Endothelial cell (in vitro differentiated cells): ENCODE data around the gene ABCF3. TPM values are rescaled to one million over a fixed set of nuclear protein-coding genes. Genes with fewer than 3 reads are reported as not detected.

Experiments
- DNase-seq: peaks from one replicate; pipeline ENCODE4 v3.0.0; 2021; ENCODE audit warnings: low spot score
- H3K27ac Mint-ChIP-seq: one replicate; pipeline ENCODE4 v1.8.0; 2021; ENCODE audit warnings: mixed read lengths, inconsistent platforms; ENCODE audit not compliant: unreplicated experiment
- H3K27me3 Mint-ChIP-seq: one replicate; pipeline ENCODE4 v1.8.0; 2021; ENCODE audit warnings: mild to moderate bottlenecking, moderate library complexity, mixed read lengths, inconsistent platforms; ENCODE audit not compliant: unreplicated experiment
- H3K36me3 Mint-ChIP-seq: one replicate; pipeline ENCODE4 v1.8.0; 2021; ENCODE audit warnings: mild to moderate bottlenecking, low read depth, mixed read lengths, inconsistent platforms; ENCODE audit not compliant: unreplicated experiment
- H3K4me1 Mint-ChIP-seq: one replicate; pipeline ENCODE4 v1.8.0; 2021; ENCODE audit warnings: mild to moderate bottlenecking, mixed read lengths, inconsistent platforms; ENCODE audit not compliant: unreplicated experiment
- H3K4me3 Mint-ChIP-seq: one replicate; pipeline ENCODE4 v1.8.0; 2021; ENCODE audit warnings: mild to moderate bottlenecking, mixed read lengths, inconsistent platforms; ENCODE audit not compliant: unreplicated experiment
- H3K9me3 Mint-ChIP-seq: one replicate; pipeline ENCODE4 v1.8.0; 2021; ENCODE audit warnings: mixed read lengths, inconsistent platforms; ENCODE audit not compliant: unreplicated experiment
- total RNA-seq: library from RNA; stranded (reverse); fragmentation: NEBNext Ultra II Directional; extraction: Animal tissue kit (Norgen Biotek cat#: 25700); gene quantifications from one replicate; pipeline ENCODE4 v1.2.1, GENCODE V29; 2021; ENCODE audit not compliant: unreplicated experiment
- TF ChIP-seq, protein P1 (sequence below): fragments of 200-600 bp; sonication (generic); IDR thresholded peaks from one replicate; pipeline ENCODE4 v1.5.0; 2021; ENCODE audit warnings: antibody characterized with exemption; ENCODE audit not compliant: unreplicated experiment

The ABCF3 gene
- total RNA-seq, 1 donor from 2014 or later = 68.1 TPM

GRCh38 chr3:184237211-184237610 is 51.2 kb downstream of the ABCF3 start:
- TF ChIP-seq, protein P1, sequence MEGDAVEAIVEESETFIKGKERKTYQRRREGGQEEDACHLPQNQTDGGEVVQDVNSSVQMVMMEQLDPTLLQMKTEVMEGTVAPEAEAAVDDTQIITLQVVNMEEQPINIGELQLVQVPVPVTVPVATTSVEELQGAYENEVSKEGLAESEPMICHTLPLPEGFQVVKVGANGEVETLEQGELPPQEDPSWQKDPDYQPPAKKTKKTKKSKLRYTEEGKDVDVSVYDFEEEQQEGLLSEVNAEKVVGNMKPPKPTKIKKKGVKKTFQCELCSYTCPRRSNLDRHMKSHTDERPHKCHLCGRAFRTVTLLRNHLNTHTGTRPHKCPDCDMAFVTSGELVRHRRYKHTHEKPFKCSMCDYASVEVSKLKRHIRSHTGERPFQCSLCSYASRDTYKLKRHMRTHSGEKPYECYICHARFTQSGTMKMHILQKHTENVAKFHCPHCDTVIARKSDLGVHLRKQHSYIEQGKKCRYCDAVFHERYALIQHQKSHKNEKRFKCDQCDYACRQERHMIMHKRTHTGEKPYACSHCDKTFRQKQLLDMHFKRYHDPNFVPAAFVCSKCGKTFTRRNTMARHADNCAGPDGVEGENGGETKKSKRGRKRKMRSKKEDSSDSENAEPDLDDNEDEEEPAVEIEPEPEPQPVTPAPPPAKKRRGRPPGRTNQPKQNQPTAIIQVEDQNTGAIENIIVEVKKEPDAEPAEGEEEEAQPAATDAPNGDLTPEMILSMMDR = no peak
- no peak overlapping the region for H3K27ac Mint-ChIP-seq
- H3K27me3 Mint-ChIP-seq = peaks cover 28% of the 10 kb centered on the region
- no peak for DNase-seq
- no peaks in the 10 kb centered on the region for H3K9me3 Mint-ChIP-seq
- peaks cover 14% of the 10 kb centered on the region for H3K4me1 Mint-ChIP-seq
- H3K36me3 Mint-ChIP-seq = peaks cover 7% of the 10 kb centered on the region
- H3K4me3 Mint-ChIP-seq = peak overlapping the region; percentile 45

GRCh38 chr3:184237807-184238206 is 51.8 kb downstream of the ABCF3 start:
- H3K4me3 Mint-ChIP-seq = no peak overlapping the region
- no peaks in the 10 kb centered on the region for H3K9me3 Mint-ChIP-seq
- H3K27ac Mint-ChIP-seq = no peak overlapping the region
- H3K4me1 Mint-ChIP-seq = peaks cover 12% of the 10 kb centered on the region
- H3K27me3 Mint-ChIP-seq = peaks cover 24% of the 10 kb centered on the region
- TF ChIP-seq, protein P1 = no peak
- H3K36me3 Mint-ChIP-seq = peaks cover 13% of the 10 kb centered on the region
- no peak for DNase-seq

DNA sequence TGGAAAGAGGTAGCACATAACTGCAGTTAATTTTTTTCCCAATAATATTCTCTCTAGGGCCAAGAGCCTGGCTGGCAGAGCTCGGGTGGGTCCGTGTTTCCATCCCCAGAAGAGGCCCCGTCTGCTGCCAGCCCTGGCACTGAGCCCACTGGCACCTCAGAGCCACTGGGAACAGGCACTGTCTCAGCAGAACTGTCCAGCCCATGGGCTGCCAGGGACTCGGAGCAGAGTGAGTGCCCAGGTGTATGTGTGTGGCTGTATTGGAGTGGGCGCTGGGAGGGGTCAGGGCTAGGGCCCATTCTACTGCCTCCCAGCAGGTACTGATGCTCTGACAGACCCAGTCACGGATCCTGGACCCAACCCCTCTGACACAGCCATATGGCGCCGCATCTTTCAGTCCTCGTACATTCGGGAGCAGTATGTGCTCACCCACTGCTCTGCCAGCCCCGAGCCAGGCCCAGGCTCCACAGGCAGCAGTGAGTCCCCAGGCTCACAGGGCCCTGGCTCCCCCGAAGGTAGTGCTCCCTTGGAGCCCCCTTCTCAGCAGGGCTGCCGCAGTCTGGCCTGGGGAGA is 52.3 kb downstream of the ABCF3 start:
- H3K4me3 Mint-ChIP-seq = no peak overlapping the region
- H3K36me3 Mint-ChIP-seq = peaks cover 18% of the 10 kb centered on the region
- no peak for DNase-seq
- peaks cover 21% of the 10 kb centered on the region for H3K27me3 Mint-ChIP-seq
- H3K9me3 Mint-ChIP-seq = no peaks in the 10 kb centered on the region
- peaks cover 12% of the 10 kb centered on the region for H3K4me1 Mint-ChIP-seq
- TF ChIP-seq, protein P1 = no peak
- H3K27ac Mint-ChIP-seq = no peak overlapping the region

DNA sequence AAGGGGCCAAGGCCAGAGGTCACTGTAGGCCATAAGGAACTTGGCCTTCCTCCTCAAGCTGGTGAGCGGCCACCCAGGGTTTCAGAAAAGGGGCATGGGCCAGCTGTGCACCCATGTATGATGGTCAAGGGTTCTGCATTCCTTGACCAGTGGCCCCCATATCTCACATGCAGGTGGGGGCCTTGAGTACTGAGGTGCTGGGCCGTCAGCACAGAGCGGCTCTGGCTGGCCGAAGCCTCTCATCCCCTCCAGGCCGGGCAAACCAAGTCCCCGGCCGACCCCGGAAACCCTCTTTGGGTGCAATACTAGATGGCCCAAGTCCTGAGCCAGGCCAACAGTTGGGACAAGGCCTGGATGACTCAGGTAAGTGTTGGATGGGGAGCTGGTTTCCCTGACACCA is 53.2 kb downstream of the ABCF3 start:
- DNase-seq = no peak
- H3K9me3 Mint-ChIP-seq = no peaks in the 10 kb centered on the region
- H3K36me3 Mint-ChIP-seq = peaks cover 18% of the 10 kb centered on the region
- H3K4me3 Mint-ChIP-seq = no peak overlapping the region
- H3K4me1 Mint-ChIP-seq = peaks cover 12% of the 10 kb centered on the region
- TF ChIP-seq, protein P1 = no peak
- H3K27ac Mint-ChIP-seq = peak overlapping the region; percentile 67
- H3K27me3 Mint-ChIP-seq = peaks cover 16% of the 10 kb centered on the region

- H3K36me3 Mint-ChIP-seq = peaks cover 22% of the 10 kb centered on the region
- no peak overlapping the region for H3K27ac Mint-ChIP-seq
- H3K4me3 Mint-ChIP-seq = no peak overlapping the region
- H3K27me3 Mint-ChIP-seq = peaks cover 17% of the 10 kb centered on the region
- DNase-seq = no peak
- TF ChIP-seq, protein P1 = no peak
- H3K9me3 Mint-ChIP-seq = no peaks in the 10 kb centered on the region
- peaks cover 12% of the 10 kb centered on the region for H3K4me1 Mint-ChIP-seq
These were observed 53.7 kb downstream of the ABCF3 start for GRCh38 chr3:184239708-184240107.
